Renal cortical epithelial cell (primary cell): ENCODE measurements around the gene MOV10L1. TPM values are rescaled to one million over a fixed set of nuclear protein-coding genes. Genes with fewer than 3 reads are reported as not detected.

ENCODE experiments used
- DNase-seq: peaks from one replicate; pipeline ENCODE4 v3.0.0-alpha.2; 2011; ENCODE audit warnings: low read depth
- total RNA-seq: library from RNA; depleted of rRNA; stranded (reverse); fragments of >200 nt; gene quantifications from 2 replicates; pipeline ENCODE4 v1.2.3, GENCODE V29; 2014

The MOV10L1 gene
- total RNA-seq, 1 donor from 2014 or later = not detected

- DNase-seq = no peak
Observed at GRCh38 chr22:50175921-50176849, 86.4 kb downstream of the MOV10L1 start.

DNA sequence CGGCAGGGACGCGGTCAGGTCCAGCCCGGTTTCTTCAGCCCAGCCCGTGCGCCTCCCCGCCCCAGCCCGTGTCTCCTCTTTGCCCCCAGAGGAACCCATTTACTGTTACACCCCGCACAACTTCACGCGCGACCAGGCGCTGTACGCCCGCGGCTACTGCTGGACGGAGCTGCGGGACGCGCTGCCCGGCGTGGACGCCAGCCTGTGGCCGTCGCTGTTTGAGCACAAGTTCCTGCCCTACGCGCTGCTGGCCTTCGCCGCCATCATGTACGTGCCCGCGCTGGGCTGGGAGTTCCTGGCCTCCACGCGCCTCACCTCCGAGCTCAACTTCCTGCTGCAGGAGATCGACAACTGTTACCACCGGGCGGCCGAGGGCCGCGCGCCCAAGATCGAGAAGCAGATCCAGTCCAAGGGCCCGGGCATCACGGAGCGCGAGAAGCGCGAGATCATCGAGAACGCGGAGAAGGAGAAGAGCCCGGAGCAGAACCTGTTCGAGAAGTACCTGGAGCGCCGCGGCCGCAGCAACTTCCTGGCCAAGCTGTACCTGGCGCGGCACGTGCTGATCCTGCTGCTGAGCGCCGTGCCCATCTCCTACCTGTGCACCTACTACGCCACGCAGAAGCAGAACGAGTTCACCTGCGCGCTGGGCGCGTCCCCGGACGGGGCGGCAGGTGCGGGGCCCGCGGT, 87.2 kb downstream of the MOV10L1 start:
- DNase-seq = no peak

DNA sequence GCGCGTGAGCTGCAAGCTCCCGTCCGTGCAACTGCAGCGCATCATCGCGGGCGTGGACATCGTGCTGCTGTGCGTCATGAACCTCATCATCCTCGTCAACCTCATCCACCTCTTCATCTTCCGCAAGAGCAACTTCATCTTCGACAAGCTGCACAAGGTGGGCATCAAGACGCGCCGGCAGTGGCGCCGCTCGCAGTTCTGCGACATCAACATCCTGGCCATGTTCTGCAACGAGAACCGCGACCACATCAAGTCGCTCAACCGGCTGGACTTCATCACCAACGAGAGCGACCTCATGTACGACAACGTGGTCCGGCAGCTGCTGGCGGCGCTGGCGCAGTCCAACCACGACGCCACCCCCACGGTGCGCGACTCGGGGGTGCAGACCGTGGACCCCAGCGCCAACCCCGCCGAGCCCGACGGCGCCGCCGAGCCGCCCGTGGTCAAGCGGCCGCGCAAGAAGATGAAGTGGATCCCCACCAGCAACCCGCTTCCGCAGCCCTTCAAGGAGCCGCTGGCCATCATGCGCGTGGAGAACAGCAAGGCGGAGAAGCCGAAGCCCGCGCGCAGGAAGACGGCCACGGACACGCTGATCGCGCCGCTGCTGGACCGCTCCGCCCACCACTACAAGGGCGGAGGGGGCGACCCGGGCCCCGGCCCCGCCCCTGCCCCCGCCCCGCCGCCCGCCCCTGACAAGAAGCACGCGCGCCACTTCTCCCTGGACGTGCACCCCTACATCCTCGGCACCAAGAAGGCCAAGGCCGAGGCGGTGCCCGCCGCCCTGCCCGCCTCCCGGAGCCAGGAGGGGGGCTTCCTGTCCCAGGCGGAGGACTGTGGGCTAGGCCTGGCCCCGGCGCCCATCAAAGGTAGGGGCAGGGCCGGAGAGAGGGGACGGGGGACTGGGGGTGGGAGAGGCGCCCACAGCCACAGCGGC, 88.0 kb downstream of the MOV10L1 start:
- no peak for DNase-seq

DNA sequence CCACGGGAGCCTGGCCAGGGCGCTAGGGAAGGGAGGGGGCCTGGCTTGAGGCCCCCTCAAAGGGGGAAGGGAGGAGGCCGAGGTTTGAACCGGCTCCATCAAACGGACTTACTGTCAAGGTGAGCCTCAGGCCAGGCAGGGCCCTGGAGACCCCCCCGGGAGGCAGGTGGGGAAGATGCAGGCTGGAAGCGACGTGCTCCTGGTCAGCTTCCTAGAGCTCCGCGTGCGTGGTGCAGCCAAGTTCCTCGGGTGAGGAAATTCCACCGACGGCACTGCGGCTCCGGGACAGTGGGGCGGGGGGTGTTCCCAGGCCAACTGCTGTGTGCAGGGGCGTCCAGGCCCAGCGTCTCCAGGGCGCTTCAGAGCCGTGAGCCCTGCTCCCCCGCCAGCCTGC, 88.7 kb downstream of the MOV10L1 start:
- DNase-seq = no peak

DNA sequence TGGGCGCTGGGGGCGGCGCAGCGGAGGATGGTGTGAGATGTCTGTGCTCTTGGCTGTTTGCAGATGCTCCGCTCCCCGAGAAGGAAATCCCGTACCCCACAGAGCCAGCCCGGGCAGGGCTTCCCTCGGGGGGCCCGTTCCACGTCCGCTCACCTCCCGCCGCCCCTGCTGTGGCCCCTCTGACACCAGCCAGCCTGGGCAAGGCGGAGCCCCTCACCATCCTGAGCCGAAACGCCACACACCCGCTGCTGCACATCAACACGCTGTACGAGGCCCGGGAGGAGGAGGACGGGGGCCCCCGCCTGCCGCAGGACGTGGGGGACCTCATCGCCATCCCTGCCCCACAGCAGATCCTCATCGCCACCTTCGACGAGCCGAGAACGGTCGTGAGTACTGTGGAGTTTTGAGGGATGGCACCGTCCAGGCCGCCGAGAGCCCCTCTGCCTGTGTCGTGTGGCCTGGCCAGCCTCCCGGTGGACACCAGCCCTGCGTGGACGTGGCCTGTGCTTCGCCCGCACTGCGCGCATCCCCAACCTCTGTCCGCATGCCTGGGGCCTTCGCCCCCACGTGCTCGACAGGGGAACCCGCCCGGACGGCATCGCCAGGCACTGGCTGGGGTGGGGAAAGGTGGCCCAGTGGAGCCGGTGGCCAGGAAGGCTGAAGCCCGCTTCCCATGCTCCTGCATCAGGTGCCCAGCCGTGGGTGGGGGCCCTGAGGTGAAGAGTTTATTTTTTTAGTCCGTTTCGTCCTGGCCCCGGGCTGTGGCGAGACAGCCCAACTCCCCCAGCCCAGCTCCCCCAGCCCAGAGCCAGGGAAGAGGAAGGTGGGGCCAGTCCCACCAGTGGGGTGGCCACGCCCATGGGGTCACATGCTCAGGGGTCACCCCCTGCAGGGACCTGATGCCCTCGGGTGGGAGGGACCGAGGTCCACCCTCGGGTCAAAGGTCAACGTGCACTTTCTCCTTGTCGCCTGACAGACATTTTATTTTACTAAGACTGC, 89.4 kb downstream of the MOV10L1 start:
- no peak for DNase-seq

DNA sequence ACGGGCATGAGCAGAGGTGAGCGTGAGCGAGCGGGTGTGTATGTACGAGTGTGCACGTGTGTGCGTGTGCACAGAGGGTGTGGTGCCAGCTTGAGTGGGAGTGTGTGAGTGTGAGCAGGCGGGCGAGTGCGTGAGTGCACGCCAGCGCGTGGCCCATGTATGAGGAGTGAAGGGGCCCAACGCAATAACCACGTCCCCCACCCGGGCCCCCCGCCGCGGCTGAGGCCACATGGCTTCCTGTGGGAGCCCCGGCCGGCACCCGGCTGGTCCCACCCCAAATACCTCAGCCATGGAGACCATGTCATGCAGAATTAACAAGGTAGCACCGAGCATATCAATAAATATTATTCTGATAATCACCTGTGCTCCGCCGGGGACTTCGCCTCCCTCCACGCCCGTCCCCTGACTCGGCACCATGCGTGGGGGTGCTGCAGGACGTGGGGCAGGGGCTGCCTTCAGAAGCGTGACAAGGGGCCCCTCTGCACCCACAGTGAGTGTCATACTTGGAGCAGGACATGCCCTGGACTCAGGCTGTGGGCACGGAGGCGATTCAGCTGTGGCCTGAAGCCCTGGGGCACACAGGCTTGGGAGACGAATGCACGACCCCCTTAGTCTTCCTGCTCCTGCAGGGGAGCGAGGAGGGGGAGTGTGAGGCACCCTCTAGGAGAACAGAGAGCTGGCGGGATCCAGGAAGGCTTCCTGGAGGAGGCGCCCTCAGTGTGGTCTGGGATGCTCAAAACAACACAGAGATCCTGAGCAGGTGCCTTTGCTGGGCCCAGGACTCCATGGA, 90.3 kb downstream of the MOV10L1 start:
- no peak for DNase-seq

DNA sequence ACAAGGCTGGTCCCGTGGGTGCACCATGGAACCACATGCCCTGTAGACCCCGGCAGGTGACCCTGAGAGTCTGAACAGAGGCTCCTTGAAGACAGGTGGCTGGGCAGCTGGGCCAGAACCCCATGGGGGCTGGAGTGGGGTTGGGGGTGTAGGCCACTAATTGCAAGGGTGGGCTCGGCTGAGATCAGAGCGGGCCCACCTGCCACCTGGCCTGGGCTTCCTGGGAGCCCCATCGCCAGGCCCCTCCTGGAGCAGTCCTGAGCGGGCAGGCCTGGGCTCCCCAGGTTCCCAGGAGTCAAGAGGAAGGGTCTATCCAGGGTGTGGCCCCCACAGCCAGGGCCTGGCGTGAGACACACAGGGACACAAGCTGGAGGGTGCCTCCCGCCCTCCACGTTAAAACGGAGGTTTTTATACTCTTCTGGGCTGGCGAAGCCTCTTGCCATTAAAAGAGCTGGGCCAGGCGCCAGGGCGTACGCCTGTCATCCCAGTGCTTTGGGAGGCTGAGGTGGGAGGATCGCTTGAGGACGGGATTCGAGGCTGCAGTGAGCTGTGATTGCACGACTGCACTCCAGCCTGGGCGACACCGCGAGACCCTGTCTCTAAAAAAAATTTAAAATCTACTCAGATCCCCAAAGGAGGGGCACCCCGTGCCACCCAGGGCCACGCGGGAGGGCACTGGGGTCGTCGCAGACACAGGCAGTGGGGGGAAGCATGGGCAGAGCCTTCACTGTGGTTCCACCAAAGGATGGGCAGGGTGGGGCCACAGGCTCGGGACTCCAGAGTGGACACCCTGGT, 91.1 kb downstream of the MOV10L1 start:
- DNase-seq = no peak

- DNase-seq = no peak
Observed at GRCh38 chr22:50182176-50183081, 92.6 kb downstream of the MOV10L1 start.

DNA sequence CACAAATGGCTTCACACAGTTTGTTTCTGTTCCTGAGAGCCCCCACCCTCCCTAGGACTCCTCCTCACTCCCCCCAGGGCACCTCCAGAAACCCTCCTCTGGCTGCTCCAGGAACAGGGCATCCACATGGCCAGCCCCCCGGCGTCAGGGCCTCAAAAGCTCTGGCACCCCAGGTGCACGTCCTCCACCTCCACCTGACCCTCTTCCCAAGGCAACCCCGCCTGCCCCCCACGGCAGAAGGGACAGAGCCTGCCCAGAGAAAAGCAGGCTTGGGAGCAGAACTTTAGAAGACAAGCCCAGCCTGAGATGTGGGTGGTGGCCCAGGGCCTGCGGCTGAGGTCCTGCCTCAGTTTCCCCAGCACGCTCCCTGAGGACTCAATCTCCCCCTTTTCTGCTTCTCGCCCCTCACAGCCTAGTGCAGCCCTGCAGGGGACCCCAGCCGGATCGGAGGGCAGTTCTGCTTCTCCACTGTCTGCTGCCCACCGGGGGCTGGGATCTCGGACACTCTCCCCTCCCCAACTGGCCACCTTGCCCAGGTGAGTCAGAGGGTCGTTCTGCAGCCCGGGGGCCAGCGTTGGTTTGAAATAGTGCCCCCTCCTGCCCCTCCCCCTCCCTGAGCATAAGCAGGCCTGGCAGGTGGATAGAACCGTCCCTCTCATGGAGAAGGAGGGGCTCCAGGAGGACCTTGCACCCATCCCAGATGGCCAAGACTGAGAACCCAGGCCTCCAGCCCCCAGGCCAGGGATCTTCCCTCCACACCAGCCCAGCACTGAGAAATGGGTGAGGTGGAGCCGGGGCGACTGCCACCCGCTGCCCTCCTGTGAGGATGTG, 93.5 kb downstream of the MOV10L1 start:
- DNase-seq = no peak

- DNase-seq = peak; percentile 18
Observed at GRCh38 chr22:50184004-50184901, 94.4 kb downstream of the MOV10L1 start.

- no peak for DNase-seq
Observed at GRCh38 chr22:50184902-50185374, 95.1 kb downstream of the MOV10L1 start.

DNA sequence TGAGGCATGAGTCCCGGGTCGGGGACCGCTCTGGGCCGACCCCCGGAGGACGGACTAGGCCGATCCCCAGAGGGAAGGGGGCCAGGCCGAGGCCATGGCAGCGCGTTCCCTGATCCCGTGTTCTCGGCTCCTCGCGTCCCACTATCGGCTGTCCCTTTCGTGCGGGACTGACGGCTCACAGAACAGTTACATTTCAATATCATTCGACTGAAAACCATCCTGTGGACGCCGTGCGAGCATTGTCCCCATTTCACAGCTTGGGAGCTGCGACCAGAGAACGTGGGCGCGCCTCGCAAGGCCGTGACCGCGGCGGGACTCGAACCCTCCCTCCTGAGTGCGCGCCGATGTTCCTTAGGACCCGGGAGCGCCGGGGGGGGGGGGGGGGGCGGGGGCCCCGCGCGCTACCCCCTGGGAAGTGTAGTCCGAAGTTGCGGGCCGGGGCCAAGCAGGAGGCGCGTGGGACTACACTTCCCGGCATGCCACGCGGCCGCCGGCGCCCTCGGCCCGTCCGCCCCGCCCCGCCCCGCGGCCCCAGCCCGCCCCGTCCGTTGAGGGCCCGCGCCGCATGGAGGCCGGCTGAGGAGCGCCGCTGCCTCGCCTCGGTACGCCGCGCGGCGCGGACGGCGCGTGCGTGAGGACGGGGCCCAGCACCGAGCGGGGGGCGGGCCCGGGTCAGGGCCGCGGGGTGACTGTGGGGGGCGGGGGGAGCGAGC, 95.7 kb downstream of the MOV10L1 start, which contains the start of gene TRABD:
TSS of gene TRABD (plus strand) at position 539 of the 713 bp plus-strand sequence. CDS start 7,148 bp downstream, outside the sequence.
- DNase-seq = peak; percentile 50

GRCh38 chr22:50186181-50186714, 96.4 kb downstream of the MOV10L1 start:
- no peak for DNase-seq

DNA sequence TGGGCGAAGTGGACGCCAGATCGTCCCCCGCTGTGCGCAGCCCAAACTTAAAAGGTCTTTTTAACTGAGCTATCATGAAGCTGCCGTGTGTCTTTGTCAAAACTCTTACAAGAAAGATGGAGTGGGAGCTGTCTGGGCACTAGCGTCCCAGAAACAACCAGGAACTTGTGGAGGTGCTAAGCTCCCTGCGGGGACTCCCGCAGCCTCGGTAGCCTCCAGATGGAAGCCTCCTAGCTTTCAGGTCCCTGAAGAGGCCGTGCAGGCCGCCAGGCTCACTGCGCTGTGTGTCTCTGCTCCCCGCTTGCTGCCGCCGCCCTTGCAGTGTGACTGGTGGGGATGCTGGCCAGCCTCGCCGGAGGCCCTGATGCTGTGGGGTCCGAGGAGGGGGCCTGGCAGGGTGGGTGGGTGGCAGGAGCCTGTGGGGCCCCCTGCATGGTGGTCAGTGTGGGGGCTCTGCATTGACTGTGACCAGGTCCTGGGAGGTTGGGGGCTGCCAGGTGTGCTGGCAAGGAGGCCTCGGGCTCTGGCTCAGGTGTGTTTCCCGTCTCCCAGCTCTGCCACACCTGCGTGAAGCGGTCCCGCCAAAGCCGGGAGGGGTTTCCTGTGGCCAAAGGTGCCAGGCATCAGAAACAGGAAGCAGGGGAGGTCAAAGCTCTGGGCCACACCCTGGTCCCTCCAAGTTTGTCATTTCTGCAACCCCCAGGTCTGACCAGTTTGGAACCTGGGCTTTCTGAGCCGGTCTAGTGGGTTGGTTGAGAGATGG, 97.1 kb downstream of the MOV10L1 start:
- no peak for DNase-seq
